ENCODE results near the gene RAB29.

- TF ChIP-seq CTCF (IDR thresholded peaks at IDR 0.05; ENCODE audit: insufficient read depth, low read length) = no peak
- TF ChIP-seq POLR2AphosphoS5 (IDR thresholded peaks at IDR 0.05; ENCODE audit: low read depth) = no peak
Observed at GRCh38 chr1:205743977-205744376, 31.3 kb downstream of the RAB29 start.
